ENCODE measurements around the gene KAZN. TPM values are rescaled to one million over a fixed set of nuclear protein-coding genes. Genes with fewer than 3 reads are reported as not detected.

The KAZN gene
- total RNA-seq, 1 donor from 2014 or later: 11.6 TPM

- Mint-ChIP-seq H3K4me1 (peaks cover 11% of the 10 kb centered on the region), H3K9me3 (peaks cover 2% of the 10 kb centered on the region)
These were observed 408.9 kb downstream of the KAZN start for GRCh38 chr1:15007368-15007767.

DNA sequence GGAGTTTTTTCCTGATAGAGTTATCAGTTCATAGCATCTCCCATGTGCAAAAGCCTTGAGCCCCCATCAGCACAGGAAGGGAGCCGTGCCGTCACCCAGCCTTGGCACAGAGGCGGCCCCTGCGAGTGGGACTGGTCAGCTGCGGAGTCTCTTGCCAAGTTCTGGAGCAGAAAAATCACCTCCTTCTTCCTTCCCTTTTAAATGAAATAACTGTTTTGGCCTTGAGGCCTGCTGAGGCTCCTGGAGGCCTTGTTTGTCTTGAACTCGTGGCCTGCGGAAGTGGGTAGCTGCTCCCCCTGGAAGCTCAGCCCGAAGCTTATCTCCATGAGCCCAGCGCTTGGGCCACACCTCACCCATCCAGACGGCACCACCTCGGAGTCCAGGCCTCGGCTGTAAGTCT is 409.4 kb downstream of the KAZN start:
- Mint-ChIP-seq H3K27me3 (ENCODE audit: low read depth) (no peaks in the 10 kb centered on the region), H3K4me1 (peaks cover 11% of the 10 kb centered on the region), H3K4me3 (no peak overlapping the region), H3K36me3 (ENCODE audit: low read depth) (peaks cover 3% of the 10 kb centered on the region), H3K27ac (ENCODE audit: unreplicated experiment) (no peak overlapping the region), H3K9me3 (peaks cover 2% of the 10 kb centered on the region)
- no peak for DNase-seq (ENCODE audit: low read depth, low spot score)
- no peak for TF ChIP-seq CTCF (conservative IDR thresholded peaks at IDR 0.05)

More at GRCh38 chr1:15007368-15007767, 408.9 kb downstream of the KAZN start:
- H3K36me3 Mint-ChIP-seq (ENCODE audit: low read depth): peaks cover 3% of the 10 kb centered on the region
- H3K4me3 Mint-ChIP-seq: no peak overlapping the region
- DNase-seq (ENCODE audit: low read depth, low spot score): no peak
- H3K27ac Mint-ChIP-seq (ENCODE audit: unreplicated experiment): no peak overlapping the region
- no peak for TF ChIP-seq CTCF (conservative IDR thresholded peaks at IDR 0.05)
- H3K27me3 Mint-ChIP-seq (ENCODE audit: low read depth): no peaks in the 10 kb centered on the region

DNA sequence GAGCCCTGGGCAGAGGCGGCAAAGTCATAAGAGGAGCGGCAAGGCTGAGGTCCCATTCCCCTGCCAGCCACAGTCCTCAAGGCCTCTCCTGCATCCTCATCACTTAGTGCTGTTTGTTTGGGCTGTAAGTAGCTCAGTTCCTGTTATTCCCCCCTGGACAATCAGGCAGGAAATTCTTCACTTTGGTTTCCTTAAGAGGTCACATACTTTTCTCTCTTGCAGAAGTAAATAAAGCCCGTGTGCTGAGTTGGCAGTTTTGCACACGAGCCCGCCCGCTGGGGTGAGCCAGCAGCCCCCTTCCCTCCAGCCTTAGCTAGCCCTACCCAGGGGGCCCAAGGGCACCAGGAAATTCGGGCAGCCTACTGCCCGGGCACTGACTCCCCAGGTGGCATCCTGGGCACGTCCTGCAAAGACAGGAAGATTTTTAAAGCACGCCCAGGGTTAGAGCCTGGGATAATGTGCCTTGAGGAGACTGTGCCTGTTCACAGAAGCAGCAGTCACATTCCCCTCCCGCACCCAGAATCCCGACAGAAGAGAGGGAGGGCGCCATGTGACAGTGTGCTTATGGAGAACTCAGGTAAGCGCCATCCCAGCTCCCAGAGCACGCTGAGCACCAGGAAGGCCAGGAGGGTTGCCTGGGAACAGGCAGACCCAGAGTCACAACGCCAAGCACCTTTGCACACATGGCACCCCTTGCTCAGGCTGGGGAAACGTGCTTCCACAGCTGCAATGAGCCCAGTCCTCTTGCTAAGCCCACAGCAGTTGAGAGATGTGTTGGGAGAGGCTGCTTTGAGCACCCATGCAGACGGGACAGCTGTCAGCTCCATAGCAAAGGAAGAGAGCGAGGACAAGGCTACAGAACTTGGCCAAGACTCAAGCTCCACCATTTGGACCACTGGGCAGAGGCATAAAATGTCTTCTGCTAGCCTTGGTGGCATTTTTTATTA is 410.6 kb downstream of the KAZN start:
- Mint-ChIP-seq H3K27ac (ENCODE audit: unreplicated experiment) (peak overlapping the region; percentile 83), H3K27me3 (ENCODE audit: low read depth) (no peaks in the 10 kb centered on the region), H3K36me3 (ENCODE audit: low read depth) (peaks cover 3% of the 10 kb centered on the region), H3K4me3 (no peak overlapping the region), H3K4me1 (peaks cover 11% of the 10 kb centered on the region), H3K9me3 (peaks cover 2% of the 10 kb centered on the region)
- DNase-seq (ENCODE audit: low read depth, low spot score): no peak
- TF ChIP-seq CTCF (conservative IDR thresholded peaks at IDR 0.05): no peak

- Mint-ChIP-seq H3K36me3 (ENCODE audit: low read depth) (peaks cover 3% of the 10 kb centered on the region), H3K4me1 (peaks cover 11% of the 10 kb centered on the region), H3K27me3 (ENCODE audit: low read depth) (no peaks in the 10 kb centered on the region), H3K27ac (ENCODE audit: unreplicated experiment) (no peak overlapping the region), H3K9me3 (peaks cover 2% of the 10 kb centered on the region), H3K4me3 (no peak overlapping the region)
- no peak for TF ChIP-seq CTCF (conservative IDR thresholded peaks at IDR 0.05)
- no peak for DNase-seq (ENCODE audit: low read depth, low spot score)
These were observed 412.7 kb downstream of the KAZN start for GRCh38 chr1:15011160-15011559.

DNA sequence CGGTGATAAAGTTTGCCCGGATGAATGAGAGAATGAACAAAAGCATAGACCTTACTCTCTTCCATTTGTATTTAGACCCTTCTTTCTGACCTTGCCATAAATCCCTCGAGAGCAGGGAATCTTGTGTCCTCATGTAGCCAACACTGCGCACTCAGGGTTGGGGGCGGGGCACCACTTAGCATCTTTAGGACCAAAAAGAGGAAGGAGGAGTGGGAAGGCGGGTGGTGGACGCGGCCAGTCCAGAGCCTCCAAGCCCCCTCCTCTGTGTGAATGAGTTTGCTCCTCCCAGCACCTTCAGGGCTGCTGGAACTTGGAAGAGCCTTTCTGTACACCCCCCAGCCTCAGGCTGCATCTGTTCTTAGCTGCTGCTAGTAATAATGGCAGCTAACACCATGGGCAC is 413.2 kb downstream of the KAZN start:
- Mint-ChIP-seq H3K9me3 (peaks cover 2% of the 10 kb centered on the region), H3K27me3 (ENCODE audit: low read depth) (no peaks in the 10 kb centered on the region), H3K4me1 (peaks cover 11% of the 10 kb centered on the region), H3K27ac (ENCODE audit: unreplicated experiment) (no peak overlapping the region), H3K36me3 (ENCODE audit: low read depth) (peaks cover 3% of the 10 kb centered on the region), H3K4me3 (no peak overlapping the region)
- TF ChIP-seq CTCF (conservative IDR thresholded peaks at IDR 0.05): no peak
- no peak for DNase-seq (ENCODE audit: low read depth, low spot score)

All from neural crest cell (in vitro differentiated cells).